Activated CD8-positive, alpha-beta memory T cell treated with anti-CD3 and anti-CD28 coated beads, Interleukin-2, amount 50 U/mL, for 24 hours (primary cell): ENCODE measurements around the gene FAM53B.

ENCODE experiments used
- DNase-seq: peaks from one replicate; pipeline ENCODE4 v3.0.0-alpha.2; 2020; ENCODE audit errors: extremely low read depth

The FAM53B gene

GRCh38 chr10:124709861-124710260 lies 34.3 kb downstream of the FAM53B start:
- DNase-seq, result no peak

- DNase-seq, result no peak
Observed at GRCh38 chr10:124708922-124709520, 35.2 kb downstream of the FAM53B start.

DNA sequence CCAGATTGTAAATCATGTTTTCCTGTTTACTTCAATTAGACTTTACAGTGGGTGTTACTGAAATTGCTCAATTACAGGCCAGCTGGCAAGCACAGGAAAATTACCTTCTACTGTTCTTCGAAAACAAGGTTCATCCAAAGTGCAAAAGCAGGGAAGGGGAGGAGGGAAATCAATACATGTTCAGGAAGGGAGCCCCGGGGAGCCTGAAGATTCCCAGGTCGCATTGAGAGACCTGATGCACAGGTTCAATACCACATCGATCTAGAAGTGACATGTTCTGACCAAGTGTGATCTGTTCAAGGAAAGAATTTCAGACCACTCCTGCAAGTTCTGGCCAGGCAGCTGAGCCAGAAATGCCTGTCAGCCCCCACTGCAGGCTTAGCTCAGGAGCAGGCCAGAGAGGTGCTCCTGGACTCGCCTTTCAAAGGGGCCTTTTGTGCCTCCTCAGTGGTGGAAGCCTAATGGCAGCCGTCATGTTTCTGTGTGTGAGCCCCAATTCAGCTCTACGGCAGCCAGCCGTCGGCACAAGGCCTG lies 35.9 kb downstream of the FAM53B start:
- DNase-seq, result no peak

- DNase-seq, result no peak
Observed at GRCh38 chr10:124707551-124707950, 36.6 kb downstream of the FAM53B start.

DNA sequence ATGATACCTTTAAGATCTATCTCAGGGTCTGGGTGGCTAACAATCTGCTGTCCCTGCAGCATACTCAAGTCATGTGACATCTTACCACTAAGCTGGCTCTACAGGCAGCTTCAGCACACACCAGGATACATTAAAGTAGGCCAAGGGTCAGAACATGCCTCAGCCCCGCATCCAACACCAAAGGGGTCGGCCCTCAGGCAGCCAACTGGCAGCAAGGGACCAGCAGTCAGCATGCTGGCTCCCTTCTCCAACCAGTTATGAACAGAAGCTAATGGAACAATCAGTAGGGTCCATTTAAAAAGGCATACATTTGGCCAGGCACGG lies 37.1 kb downstream of the FAM53B start:
- DNase-seq, result no peak

- no peak for DNase-seq
Observed at GRCh38 chr10:124706462-124707143, 37.6 kb downstream of the FAM53B start.

- DNase-seq, result no peak
Observed at GRCh38 chr10:124705817-124706461, 38.2 kb downstream of the FAM53B start.

GRCh38 chr10:124705381-124705740 lies 38.8 kb downstream of the FAM53B start:
- DNase-seq, result no peak

- no peak for DNase-seq
Observed at GRCh38 chr10:124704428-124705380, 39.5 kb downstream of the FAM53B start.

GRCh38 chr10:124703778-124704427 lies 40.3 kb downstream of the FAM53B start:
- DNase-seq, result no peak

DNA sequence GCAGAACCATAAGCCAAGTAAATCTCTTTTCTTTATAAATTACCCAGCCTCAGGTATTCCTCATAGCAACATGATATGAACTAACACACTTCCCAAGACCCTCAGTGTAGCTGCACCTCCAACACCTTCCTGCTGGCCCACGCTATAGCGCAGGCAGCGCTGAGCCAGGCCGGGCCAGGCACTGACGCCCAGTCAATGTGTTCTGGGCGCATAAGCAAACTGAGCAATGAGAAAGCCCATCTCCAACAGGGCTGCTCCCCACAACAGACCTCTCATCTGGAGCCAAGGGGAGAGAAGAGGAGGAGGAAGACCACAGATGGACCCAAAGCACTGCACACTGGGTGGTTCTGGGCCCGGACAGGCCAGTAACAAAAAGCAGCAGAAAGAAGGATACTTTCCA lies 40.8 kb downstream of the FAM53B start:
- DNase-seq, result no peak

DNA sequence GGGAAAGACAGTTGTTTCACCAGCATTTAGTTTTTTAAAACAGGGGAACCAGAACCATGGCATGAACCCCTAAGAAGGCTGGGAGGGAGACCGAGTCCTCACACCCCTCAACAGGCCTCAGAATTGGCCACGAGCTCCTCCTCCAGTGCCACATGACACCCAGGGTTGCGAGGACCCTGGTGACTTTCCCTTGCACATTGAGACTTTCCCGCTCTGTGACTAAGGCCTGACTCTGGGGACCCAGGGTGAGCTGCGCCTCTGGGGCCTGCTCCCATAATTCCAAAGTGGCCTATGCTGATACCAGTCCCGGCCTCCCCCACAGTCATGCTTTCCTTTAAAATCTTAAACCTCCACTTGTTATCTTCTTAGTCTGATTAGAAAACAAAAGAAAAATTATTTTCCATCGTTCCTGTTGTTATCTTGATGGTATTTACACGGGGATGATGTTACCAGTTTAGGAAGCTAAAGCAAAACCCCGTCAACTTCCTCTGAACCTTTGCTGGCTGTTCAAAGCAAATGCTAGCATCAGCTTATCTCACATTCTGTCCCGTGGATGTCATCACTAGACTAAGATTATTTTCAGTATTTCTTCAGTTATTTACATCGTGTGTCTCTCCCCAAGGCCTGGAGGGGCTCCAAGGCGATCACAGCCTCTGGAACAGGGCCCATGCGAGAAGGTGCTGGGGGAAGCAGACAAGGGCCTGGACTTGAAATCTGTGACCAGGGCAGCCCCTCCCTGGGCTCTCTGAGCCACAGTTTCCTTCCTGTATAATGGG lies 42.1 kb downstream of the FAM53B start:
- DNase-seq, result no peak

GRCh38 chr10:124701435-124701834 lies 42.7 kb downstream of the FAM53B start:
- no peak for DNase-seq

DNA sequence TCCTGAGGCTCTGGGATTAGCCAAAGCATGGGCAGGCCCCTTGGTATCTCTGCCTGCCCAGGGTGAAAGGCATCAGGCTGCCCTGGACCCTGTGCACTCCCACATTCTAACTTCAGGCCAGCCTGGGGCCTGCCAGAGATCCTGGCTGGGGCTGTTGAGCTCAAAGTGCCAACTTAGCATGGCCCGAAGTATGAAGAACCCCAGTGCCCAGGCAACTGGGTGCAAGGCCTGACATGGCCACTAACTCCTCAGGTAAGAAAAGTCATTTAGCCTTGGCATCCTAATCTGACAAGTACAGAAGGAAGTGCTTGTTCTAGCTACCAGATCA lies 43.2 kb downstream of the FAM53B start:
- DNase-seq, result no peak

GRCh38 chr10:124700293-124701037 lies 43.7 kb downstream of the FAM53B start:
- DNase-seq, result no peak

GRCh38 chr10:124699471-124700292 lies 44.5 kb downstream of the FAM53B start:
- DNase-seq, result no peak

DNA sequence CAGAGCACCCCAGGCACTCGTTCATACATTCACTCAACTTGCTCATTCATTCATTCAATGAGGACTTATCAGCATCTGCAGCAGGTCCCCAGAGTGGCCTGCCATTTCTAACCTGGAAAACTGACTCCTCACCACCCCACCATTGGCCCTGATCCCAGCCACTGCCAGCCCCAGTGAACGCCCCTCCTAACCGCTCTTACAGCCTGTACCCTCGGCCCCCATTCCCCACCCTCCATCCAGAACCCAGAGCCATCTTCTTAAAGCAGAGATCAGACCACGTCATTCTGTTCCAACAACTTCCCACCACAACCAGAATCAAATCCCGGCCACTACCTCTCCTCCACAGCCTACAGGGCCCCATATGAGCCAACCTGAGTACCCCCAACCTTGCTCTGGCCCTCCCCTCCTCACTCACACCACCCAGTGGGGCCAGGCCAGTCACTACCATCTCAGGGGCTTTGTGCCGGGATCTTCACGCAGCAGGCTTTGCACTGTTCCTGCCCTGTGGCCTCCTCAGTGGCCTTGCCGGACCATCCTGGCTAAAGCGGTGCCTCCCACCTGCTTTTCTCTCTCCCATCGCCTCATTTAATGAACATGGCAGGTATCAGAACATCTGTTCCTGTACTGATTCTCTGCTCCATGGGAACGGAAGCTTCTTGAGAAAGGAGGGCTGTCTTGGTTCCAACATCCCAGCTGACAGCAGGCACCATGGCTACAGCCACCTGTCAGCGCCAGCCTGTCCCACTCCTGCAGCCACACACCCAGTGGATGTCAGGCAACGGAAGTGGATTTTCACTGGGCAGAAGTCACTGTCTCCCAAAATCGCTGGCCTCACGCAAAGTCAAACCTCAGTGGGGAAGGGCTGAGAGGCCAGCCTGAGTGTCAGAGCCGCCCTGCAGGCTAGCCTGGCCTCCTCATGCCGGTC lies 45.4 kb downstream of the FAM53B start:
- DNase-seq, result no peak

DNA sequence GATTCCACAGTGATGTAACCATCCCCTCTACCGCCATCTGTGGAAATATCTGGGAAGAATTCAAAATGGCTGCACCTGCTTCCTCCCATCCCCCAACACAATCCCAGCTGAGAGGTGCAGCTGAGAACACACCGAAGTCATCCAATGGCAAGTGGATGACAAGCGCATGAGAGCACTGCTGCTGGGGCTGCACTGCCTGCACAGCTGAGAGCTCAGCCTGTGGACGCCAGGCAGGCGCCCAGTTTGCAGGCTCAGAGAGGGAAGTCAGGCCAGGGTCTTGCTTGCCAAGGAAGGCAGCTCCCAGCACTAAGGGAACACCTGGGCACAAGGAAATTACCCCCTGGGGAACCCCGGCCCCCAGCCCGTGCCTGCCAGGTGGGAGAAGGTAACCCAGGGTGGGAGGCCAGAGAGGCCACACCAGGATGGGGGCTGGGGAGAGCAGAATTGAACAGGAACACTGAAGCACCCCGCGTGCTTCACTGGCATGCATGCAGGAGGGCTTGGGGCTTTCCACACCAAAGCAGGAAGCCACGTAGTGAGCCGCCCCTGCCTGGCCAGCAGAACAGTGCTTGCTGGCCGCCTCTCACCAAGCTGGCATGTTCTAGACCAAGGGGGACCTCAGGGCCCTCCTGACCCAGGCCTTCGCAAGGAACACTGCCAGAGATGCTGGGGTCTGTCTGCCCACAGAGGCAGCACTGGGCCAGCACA lies 46.2 kb downstream of the FAM53B start:
- DNase-seq, result no peak
